Endometrium (tissue), 2 donors: Measurements from ENCODE around the gene NEAT1.
"Not testable (repeated sequence)": the region's sequence is repeated elsewhere in the genome, so short reads cannot be mapped to it uniquely, and the experiment has no call there.

Experiments used
- FAIRE-seq: peaks from 2 replicates; lab custom pipeline; 2012; peaks lifted over from hg19 to GRCh38; lab: Jason Lieb, UNC
- donor health status: control.
- donor health status: control.

NEAT1 gene

GRCh38 chr11:65448418-65449105 is 26.0 kb downstream of the NEAT1 start:
- FAIRE-seq: no peak

- not testable (repeated sequence) for FAIRE-seq
Observed at GRCh38 chr11:65451301-65451700, 28.7 kb downstream of the NEAT1 start.

- FAIRE-seq: not testable (repeated sequence)
Observed at GRCh38 chr11:65452259-65452658, 29.7 kb downstream of the NEAT1 start.

- no peak for FAIRE-seq
Observed at GRCh38 chr11:65452806-65453490, 30.4 kb downstream of the NEAT1 start.

GRCh38 chr11:65454311-65454695 is 31.7 kb downstream of the NEAT1 start:
- FAIRE-seq: no peak

- no peak for FAIRE-seq
Observed at GRCh38 chr11:65454696-65455456, 32.3 kb downstream of the NEAT1 start.

- no peak for FAIRE-seq
Observed at GRCh38 chr11:65456418-65456817, 33.8 kb downstream of the NEAT1 start.

GRCh38 chr11:65459552-65459951 is 37.0 kb downstream of the NEAT1 start:
- no peak for FAIRE-seq

- not testable (repeated sequence) for FAIRE-seq
Observed at GRCh38 chr11:65465471-65465870, 42.9 kb downstream of the NEAT1 start.

- FAIRE-seq: not testable (repeated sequence)
Observed at GRCh38 chr11:65467306-65467705, 44.7 kb downstream of the NEAT1 start.

GRCh38 chr11:65468874-65469333 is 46.3 kb downstream of the NEAT1 start:
- no peak for FAIRE-seq

GRCh38 chr11:65470433-65471049 is 47.9 kb downstream of the NEAT1 start:
- FAIRE-seq: no peak

- FAIRE-seq: no peak
Observed at GRCh38 chr11:65471447-65471891, 48.9 kb downstream of the NEAT1 start.

- not testable (repeated sequence) for FAIRE-seq
Observed at GRCh38 chr11:65472588-65473277, 50.1 kb downstream of the NEAT1 start.

GRCh38 chr11:65473278-65473860 is 50.8 kb downstream of the NEAT1 start:
- no peak for FAIRE-seq

- FAIRE-seq: no peak
Observed at GRCh38 chr11:65474864-65475263, 52.3 kb downstream of the NEAT1 start.

GRCh38 chr11:65476632-65477148 is 54.1 kb downstream of the NEAT1 start:
- no peak for FAIRE-seq

GRCh38 chr11:65477149-65477965 is 54.8 kb downstream of the NEAT1 start:
- FAIRE-seq: no peak

- FAIRE-seq: no peak
Observed at GRCh38 chr11:65478388-65479183, 56.0 kb downstream of the NEAT1 start.
